Activated T-cell treated with anti-CD3 and anti-CD28 coated beads for 4 hours (primary cell): ENCODE data around the gene VDAC2.

Source experiments
- DNase-seq: peaks from one replicate; pipeline ENCODE4 v3.0.0-alpha.2; 2020

VDAC2 gene

DNA sequence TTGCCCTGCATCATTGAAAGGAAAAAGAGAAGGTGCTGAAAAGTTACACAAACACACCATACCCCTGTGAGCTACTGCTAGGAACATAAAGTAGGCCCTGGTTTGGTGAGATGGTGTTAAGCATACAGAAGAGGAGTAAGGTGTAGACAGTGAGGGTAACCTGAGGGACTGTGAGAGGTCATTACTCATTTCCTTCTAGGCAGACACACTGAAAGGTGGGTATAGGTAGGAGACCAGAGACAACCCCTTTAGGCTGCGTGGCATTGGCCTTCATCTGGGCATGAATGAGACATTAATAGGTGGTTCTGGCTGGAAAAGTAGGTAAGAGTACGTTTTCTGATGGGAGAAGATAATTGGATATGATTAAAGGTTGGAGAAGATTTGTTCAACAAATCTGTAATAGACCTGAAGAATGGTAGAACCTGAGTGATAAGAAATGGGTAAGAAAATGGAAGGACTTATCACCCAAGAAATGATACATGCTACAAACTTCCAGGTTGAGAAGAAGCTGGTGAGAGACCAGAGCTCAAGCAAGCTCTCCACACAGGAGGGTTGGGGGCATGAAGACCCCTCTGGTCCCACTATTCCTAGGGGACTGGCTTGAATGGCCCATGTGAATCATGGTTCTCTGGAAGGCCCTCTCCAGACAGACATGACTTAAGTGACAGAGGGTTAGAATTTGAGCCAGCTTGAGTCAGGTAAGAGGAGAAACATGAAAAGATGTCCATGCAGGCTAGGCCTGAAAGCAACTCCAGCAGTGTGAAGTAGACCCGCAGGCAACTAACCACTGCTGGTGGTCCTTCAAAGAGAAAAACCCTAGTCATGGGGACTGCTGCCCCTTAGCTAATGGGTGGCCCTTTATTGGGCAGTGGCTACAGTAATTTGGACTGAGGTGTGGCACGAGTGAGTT lies 21.3 kb downstream of the VDAC2 start:
- DNase-seq: no peak

GRCh38 chr10:75233444-75234016 lies 22.9 kb downstream of the VDAC2 start:
- DNase-seq: peak; percentile 4

DNA sequence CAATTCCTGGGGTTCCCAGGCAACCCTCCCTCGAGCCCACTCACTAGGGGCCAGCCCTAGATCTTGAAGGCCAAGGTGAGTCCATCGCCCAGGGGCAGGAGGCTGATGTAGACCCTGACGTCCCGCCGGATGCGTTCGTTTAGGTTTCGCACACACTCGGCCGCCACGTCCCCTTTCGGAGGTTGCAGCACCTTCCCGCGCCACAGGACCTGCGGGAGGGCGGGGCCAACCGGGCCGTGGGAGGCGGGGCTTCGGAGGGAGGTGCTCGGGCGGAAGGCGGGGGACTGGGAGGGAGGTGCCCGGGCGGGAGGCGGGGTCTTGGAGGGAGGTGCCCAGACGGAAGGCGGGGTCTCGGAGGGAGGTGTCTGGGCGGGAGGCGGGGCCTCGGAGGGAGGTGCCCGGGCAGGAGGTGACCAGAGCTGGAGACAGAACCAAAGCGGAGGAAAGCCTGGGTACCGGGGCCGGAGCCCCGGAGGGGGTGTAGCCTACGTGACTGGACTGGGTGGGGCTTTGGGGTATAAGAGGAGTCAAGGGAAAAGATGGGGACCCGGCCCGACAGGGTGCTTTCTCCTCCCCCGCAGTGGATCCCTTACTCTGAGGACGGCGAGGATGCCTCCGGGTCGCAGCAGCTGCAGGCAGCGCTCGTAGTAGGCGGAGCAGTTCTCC lies 23.6 kb downstream of the VDAC2 start:
- DNase-seq: peak; percentile 99

GRCh38 chr10:75234683-75235374 lies 24.2 kb downstream of the VDAC2 start:
- DNase-seq: peak; percentile 15

DNA sequence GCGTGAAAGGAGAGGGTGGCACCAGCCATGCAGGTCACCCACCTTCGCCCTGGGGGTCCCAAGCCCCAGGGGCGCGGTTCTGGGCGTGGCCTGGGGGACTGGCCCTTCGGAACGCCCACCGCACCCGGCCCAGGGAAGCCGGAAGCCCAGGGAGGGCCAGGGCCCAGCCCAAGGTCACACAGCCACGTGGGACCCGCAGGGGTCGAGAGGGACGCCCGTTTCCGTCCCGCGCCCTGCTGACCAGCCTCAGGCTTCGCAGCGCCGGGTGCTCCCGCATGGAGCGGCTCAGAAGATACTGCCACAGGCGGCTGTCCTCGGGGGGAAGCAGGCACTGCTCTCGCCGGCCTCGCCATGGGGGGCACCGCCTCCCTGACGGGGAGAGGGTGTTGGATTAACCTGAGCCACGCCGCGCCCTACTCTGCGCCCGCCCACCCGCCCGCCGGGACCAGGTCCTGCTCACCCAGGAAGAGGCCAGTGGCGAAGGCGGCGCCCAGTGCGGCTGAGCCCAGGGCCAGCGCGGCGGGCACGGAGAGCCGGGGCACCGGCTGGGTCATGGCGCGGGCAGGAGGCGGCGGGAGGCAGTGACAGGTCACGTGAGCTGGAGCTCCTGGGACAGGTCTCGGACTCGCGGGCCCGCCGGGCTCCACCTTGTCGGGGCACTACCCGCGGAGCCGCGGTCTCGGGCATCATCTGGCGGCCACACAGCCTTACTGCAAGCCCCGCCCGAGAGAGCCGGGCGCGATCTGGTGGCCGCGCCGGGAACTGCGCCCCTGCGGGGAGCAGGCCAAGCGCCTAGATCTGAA lies 25.0 kb downstream of the VDAC2 start, which contains the start of gene COMTD1:
TSS of gene COMTD1 (minus strand) at position 583 of the 803 bp plus-strand sequence. CDS start at position 554, 29 bp downstream.
- DNase-seq: peak; percentile 87

- no peak for DNase-seq
Measured at GRCh38 chr10:75236178-75236825, 25.7 kb downstream of the VDAC2 start.

GRCh38 chr10:75238182-75239095 lies 27.8 kb downstream of the VDAC2 start:
- DNase-seq: no peak

- no peak for DNase-seq
Measured at GRCh38 chr10:75239096-75239790, 28.6 kb downstream of the VDAC2 start.

- DNase-seq: no peak
Measured at GRCh38 chr10:75240329-75241076, 29.9 kb downstream of the VDAC2 start.

DNA sequence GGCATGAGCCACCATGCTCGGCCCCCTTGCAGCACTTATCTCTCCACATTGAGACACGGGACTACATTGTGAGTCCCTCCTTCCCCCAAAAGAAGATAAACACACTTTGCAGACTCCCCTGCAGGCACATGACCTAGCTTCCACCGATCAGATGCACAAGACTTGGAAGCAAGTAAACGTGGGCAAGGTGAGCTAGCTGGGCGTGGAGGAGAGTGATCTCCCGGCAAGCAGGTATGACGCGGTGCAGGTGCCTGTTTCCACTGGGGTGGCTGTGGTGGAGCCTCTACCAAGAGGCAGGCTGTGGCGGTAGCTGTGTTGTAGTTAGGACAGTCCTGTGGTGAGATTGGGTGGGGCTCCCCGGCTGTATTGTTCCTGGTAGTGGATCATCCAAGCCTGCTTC lies 32.8 kb downstream of the VDAC2 start:
- no peak for DNase-seq

DNA sequence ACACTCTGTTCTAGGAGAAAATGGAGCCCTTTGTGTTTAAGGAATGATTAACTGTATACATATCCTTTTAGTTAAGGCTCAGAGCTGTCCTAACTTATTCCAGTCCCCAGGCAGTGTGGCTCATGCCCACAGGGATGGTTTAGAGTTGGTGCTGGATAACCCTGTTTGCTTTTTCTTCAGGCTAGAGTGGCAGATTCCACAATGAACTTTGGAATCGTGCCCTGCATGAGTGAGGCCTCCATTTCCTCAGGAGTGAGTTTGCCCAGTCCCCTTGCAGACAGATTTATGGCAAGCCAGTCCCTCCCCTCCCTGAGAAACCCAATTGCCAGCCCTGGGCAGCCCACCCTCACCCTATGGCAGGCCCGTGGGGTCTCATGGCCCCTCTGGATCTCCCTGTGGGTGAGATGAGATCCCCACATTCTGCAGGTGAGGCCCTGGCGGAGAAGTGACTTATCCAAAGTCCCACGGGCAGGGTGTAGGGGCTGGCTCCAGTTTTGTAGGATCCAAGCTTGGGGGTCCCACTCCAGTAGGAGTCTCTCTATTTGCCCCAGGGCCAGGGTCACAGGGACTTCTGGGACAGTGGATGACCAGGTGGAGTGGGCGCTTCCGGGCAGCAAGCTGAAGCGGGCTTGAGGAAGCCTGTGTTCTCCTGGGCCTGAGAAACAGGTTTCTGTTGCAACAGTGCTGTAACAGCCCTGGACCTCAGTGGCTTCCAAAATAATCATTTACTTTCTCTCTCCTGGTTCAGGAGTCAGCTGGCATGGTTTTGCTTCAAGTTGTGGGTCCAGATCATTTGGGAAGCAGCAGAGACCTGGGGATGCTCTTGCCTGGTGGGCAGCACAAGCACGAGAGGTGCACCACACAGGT lies 34.1 kb downstream of the VDAC2 start:
- no peak for DNase-seq

GRCh38 chr10:75245354-75246250 lies 35.0 kb downstream of the VDAC2 start:
- no peak for DNase-seq

DNA sequence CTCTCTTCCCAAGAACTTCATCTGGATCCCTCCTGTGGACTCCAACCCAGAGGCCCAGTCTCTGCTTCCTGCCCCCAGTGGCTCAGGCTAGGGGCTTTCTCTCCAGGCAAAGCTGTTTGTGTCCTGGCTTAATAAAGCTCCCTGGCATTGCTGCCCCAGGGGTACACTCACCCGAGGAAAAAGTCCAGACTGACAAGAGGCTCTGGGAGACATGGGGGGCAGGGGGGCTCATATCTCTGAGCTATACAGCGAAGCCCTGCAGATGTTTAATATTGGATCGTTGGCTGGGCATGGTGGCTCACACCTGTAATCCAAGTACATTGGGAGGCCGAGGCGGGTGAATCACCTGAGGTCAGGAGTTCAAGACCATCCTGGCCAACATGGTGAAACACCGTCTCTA lies 35.9 kb downstream of the VDAC2 start:
- no peak for DNase-seq

- DNase-seq: no peak
Measured at GRCh38 chr10:75247797-75248196, 37.2 kb downstream of the VDAC2 start.

DNA sequence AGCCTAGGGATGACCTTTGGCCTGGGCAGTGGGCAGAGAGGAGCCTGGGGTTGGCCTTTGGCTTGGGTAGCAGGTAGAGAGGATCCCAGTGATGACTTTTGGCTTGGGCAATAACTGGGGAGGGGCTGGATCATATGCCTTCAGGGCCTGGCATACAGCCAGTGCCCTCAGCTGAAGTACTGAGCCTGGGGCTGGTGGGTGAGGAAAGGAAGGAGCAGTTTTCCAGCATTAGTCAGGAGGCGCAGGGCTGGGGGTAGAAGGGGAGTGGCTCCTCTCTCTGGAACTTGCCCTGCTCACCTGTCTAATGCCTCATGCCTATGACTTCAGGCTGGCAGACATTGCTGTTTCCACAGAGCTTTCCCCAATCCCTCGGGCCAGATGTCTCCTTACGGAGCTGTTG lies 40.3 kb downstream of the VDAC2 start:
- no peak for DNase-seq

DNA sequence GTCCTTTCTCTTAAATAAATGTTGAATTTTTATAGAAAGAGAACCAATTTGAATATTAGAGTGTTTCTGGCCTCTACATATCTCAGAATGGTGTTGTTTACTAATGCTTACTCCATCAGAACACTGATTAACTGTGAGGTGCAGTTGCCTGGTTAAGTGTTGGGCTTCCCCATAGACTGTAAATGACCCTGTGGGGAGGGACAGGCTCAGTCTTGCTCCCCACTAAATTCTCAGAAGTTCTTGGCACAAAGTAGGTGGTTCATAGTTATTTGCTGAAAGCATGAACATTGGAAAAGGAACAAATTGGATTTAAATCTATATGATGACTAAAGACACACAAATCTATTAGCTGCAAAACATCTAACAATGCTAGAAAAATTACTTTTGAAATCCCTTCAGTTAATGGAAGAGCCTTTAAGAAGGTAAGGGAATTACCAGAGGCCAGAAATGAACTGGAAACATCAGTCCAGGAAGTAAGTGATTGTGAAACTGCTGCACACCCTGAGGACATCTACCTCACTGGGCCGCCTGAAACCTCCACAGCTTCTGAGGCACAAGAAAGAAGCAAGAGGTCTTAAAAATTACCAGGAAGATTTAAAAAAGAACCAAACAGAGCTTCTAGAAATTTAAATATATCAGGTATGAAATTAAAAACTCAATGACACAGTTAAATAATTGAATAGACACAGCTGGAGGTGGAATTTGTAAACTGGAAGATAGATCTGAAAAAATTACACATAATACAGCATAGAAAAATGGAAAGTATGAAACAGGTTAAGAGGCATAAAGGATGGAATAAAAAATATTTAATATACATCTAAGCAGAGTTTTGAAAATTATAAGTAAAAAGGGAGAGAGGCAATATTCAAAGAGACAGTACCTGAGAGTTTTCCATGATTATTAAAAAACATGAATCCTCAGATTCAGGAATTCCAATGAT lies 43.0 kb downstream of the VDAC2 start:
- DNase-seq: no peak
